ENCODE data around the gene RNF14.

- TF ChIP-seq CTCF (IDR thresholded peaks at IDR 0.05; ENCODE audit: poor library complexity, severe bottlenecking), result no peak
- TF ChIP-seq POLR2AphosphoS5 (IDR thresholded peaks at IDR 0.05), result no peak
- TF ChIP-seq EP300 (conservative IDR thresholded peaks at IDR 0.05; ENCODE audit: poor library complexity, severe bottlenecking), result no peak
- no peak for TF ChIP-seq TAF1 (IDR thresholded peaks at IDR 0.05; ENCODE audit: low read depth)
- no peak for TF ChIP-seq EZH2 (IDR thresholded peaks at IDR 0.05; ENCODE audit: borderline replicate concordance, insufficient read depth, low read length, poor library complexity, severe bottlenecking)
- no peak for TF ChIP-seq SMC3 (conservative IDR thresholded peaks at IDR 0.05; ENCODE audit: poor library complexity)
- no peak for TF ChIP-seq MXI1 (conservative IDR thresholded peaks at IDR 0.05; ENCODE audit: poor library complexity, severe bottlenecking)
- TF ChIP-seq RAD21 (conservative IDR thresholded peaks at IDR 0.05), result no peak
- TF ChIP-seq REST (IDR thresholded peaks at IDR 0.05; ENCODE audit: borderline replicate concordance), result no peak
Measured at GRCh38 chr5:141934099-141934844, 34.6 kb upstream of the RNF14 start.

All from neural cell (in vitro differentiated cells).